ENCODE data around the gene STK33.

STK33 gene

DNA sequence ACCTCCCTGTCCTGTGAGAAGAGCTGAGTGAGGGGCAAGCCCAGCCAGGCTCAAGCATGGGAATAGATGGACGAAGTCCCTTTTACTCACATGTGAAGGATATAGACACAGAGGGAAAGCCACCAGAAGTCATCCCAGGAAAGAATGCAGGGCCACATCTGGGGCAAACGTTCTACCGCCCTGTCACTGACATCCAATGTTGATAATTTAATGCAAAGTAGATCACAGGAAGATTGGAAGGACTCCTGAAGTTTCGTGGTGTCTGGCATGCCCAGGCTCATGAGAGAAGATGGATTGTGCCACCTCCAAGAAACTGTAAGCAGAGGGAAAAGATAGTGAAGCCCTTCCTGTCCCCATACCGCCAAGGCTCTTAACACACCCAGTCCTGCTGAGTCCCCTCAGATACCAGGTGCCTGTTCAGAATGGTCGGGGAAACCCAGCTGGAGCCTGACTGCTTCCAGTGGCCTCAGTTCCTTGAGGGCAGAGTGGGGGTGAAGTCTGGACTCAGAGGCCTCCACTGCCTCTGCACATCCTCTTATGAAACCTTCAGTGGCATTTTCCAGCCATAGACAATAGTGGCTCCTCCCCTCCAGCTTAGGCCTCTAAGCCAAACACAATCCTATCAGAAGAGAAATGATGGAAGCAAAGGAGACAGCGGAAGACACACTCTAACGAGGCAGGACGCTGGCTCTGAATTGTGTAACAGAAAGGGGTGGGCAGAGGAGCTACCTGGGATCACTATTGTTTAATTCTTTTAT is 7.5 kb upstream of the STK33 start:
- DNase-seq: no peak

DNA sequence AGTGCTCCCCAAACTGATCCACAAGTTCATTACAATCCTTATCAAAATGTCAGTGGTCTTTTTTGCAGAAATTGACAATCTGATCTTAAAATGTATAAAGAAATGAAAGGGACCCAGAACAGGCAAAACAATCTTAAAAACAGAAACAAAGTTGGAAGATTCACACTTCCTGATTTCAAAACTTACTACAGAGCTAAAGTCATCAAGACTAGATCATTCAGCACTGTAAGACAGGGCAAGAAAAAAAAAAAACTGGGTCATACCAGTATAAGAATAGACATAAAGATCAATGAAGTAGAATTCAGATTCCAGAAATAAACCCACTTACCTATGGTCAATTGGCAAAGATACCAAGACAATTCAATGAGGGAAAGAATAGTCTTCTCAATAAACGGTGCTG is 4.5 kb upstream of the STK33 start:
- no peak for DNase-seq

DNA sequence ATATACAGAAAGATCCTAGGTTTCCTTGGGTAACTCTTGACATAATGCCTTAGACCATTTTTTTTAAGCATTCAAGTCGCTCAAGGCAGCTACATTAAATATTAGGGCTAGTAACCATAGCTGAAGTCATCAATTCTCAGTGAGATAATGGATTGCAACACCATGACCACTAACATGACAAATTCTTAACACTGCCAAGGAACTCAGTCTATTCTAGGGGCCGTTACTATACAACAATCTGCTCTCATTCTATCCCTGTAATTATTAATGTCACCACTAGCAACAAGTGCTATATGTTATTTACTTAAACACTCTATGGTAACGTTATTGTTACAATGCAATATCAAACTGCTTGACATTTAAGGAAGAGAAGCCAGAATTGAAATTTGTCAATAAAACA is 3.2 kb upstream of the STK33 start:
- DNase-seq: no peak

DNA sequence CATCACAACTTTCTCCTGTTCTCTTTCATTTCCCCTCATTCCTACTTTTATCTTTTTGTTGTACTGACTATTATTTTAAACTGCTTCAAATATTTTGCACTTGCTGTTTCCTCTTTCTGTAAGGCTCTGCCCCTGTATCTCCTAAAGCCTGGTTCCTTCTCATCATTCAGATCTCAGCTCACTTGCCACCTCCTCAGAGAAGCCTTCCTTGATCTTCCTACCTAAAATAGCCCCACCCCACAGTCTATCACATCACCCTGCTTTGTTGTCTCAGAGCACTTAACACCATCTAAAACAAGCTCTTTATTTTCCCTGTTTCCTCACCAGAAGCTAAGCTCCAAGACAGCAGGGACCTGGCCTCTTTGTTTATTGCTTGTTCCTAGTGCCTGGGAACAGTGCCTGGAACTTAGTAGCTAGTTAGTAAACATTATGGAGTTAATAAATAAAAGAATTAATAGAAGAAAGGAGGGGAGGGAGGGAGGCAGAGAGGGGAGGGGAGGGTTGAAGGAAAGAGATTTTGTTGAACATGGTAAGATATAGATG is 2.5 kb upstream of the STK33 start:
- no peak for DNase-seq

DNA sequence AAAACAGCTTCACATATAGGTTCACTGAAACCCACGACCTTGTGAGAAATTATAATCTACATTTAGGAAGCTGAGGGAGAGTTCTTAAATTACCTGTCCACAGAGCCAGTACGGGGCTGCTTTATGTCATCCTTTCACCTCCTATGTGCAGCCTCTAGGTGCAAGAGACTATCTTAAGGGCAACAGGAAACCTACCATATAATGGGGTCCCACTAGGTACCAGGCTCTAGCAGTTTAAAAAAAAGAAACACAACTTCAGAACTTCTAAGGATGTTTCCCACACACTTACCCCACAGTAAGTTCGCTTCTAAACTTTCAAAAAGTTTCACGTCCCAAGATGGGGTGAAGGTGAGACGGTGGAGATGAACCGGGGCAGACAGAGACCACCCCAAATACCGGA is 573 bp downstream of the STK33 start:
- no peak for DNase-seq

DNA sequence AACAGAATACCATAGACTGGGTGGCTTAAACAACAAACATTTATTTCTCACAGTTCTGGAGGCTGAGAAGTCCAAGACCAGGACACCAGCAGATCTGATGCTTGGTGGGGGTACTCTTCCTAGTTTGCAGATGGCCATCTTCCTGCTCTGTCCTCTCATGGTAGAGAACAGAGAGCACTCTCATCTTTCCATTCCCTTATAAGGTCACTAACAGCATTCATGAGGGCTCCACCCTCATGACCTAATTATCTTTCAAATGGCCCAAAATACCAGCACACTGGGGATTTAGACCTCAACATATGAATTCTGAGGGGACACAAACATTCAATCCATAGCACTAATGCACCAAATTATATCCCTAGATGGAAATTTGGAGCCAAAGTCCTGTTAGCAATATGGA is 6.1 kb downstream of the STK33 start:
- DNase-seq: no peak

DNA sequence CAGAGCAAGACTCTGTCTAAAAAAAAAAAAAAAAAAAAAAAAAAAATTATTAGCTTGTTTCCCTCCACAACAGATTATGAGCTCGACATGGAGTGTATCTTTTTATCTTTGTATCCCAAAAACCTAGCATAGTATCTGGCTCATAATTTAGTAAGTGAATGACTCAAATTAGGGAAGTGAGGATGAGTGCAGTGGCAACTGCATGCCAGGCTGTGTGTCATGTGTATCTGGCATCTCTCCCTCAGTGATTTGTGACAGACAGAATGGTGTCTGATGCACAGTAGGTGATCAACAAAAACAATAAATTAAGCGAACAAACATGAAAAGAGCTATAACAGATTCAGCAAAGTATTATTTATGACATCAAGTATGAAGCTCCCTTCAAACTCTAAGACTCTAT is 7.2 kb downstream of the STK33 start:
- no peak for DNase-seq

DNA sequence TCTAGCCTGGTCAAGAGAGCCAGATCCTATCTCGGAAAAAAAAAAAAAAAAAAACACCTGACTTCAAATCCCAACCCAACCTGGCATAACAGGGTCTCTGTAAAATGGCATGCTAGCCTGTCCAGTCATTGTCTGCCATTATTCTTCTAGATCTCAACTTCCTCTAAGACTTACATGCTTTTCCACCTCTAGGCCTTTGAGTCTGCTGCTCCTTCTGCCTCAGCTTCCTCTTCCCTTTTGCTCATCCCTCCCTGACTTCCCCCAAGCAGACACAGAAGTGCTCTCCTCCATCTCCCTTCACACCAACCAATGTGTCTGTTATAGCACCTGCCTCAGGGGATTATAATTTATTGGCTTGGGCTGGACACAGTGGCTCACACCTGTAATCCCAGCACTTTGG is 7.8 kb downstream of the STK33 start:
- DNase-seq: no peak

DNA sequence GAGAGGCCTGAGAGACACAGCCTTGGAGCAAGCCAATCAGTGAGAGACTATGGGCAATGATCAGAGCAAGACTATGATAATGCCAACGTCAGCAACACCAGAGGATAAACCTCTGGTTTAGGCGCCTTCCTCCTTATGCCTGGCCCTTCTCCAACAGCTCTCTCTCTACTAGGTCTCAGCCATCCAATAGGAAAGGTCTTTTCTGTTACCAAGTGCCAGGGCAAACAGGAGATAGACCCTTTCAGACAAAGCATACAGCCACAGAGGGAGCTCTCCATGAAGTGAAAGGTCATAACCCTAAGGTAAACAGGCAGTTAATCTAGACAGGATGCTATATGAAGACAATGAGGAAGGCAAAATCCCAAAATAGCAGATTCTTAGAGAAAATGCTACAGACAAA is 9.5 kb downstream of the STK33 start:
- no peak for DNase-seq

DNA sequence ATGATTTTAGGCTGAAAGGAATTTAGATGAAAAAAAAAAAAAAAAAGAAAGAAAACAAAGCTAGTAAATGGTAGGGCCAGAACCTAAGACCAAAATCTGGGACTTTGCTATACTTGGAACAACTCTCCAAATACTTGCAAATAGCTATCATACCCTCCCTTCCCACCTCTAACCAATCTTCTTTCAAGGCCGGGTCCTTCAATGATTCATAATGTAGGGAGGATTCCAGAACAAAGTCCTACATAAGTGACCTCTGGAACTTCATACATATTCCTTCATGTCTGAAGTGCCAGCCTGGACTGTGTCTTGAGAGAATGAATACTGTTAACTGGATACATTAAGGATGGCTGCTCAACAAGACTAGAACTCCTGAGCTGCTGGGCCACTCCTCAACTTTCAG is 9.9 kb downstream of the STK33 start:
- no peak for DNase-seq

DNA sequence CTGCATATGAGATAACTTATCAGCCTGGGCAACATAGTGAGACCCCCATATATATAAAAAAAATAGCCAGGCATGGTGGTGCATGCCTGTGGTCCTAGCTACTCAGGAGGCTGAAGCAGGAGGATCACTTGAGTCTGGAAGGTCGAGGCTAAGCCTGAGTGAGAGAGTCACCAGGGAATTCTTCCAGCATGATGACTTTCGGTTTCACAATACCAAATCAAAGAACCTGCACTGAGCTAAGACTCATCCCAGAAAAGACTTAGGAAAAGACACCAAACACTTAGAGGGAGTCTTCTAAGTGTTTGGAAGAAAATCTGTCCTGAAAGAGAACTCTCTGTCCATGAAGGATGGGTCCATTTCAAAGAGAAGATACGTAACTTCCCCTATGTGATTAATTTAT is 12.7 kb downstream of the STK33 start:
- no peak for DNase-seq

DNA sequence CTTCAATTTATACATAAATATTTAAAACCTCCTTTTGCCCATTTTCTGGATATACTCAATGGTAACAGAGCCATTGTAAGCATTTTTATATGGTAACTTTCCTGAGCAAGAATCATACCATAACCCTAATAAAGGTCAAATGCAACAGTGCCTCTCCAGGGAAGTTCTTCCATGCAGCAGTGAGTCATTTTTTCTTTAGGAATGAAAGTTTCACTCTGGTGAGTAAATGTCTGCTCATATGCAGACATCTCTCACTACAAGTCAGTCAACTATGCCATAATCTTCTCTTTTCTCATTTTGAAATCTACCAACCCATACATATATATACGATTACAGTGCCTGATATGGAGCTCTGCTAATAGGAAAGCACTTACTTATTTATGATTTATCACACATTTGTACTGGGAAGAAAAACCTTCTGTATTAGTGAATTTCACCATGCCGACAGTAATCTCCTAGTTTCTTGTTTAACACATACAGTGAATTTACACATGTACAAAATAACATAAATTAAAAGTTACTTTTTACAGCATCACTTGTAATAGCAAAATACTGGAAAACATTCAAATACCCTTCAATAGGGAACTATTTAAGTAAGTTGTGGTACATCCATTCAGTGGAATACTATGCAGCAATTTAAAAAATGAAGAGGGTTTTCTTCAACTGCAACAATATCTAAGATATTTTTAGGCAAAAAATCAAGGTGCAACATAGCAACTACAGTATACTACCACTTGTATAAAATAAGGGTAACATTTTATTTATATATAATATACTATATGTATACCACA is 16.0 kb downstream of the STK33 start:
- DNase-seq: no peak

DNA sequence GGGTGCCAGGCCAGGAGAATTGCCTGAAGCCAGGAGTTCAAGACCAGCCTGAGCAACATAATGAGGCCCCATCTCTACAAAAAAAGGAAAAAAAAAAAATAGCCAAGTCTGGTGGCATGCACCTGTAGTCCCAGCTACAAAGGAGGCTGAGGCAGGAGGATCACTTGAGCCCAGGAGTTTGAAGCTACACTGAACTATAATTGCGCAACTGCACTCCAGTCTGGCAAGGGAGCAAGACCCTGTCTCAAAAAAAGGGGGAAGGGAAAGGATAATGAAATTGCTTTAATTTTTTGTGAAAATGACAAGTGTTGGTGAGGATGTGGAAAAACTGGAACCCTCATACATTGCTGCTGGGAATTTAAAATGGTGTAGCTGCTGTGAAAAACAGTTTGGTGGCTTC is 19.2 kb downstream of the STK33 start:
- DNase-seq: no peak

DNA sequence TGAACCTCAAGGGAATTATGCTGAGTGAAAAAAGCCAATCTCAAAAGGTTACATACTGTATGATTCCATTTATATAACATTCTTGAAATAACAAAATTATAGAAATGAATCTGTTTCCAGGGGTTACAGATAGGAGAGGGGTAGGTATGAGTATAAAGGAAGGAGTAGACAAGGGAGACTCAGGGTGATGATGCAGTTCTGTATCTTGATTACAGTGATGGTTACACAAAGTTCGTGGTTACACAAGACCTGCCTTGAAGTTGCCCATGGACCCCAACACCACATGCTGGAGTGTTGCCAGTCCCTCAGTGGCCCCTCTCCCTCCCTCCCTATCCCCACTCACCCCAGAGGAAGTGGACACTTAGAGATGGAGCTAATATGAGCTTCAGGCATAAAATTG is 20.3 kb downstream of the STK33 start:
- no peak for DNase-seq

DNA sequence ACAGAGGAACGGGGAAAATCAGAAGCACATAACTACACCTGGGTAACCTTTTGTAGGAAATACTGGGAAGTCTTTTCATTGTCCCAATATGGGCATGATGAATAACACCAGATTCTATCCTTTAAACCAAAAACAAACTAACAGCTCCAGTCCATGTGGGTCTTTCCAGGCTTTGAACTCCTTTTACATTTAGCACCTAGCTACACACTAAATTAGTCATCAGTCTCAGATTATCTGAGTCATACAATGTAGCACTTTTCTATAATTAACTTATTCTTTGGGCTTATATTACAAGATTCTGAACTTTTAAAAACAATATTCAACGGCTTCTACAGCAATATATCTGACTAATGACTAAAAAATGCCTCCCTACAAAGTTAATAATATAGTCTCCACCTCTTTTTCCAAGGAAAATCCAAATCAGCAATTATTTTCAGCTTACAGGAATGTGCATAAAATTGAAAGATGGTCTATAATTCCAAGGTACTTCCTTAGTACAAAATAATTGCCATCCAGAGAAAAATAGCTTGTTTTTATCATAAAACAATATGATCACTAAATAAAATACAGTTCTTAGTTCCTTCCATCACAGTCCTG is 26.3 kb downstream of the STK33 start:
- DNase-seq: no peak

DNA sequence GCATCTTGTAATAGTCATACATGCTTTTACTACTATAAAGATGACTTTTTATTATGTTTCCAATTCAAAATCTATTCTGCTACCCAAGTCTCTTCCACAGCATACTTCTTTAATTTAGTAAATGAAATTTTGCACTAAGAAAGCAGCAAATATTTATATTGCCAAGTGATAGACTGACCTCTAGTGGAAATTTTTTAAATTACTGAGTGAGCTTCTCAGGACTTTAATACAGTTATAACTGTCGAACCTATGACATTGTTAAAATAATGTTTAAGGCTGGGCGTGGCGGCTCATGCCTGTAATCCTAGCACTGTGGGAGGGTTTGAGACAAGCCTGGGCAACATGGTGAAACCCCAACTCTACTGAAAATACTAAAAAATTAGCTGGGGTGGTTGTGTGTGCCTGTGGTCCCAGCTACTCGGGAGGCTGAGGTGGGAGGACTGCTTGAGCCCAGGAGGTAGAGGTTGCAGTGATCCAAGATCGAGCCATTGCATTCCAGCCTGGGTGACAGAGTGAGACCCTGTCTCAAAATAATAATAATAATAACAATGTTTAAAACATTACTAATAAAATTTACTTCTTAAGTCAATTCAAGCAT is 27.3 kb downstream of the STK33 start:
- DNase-seq: no peak

DNA sequence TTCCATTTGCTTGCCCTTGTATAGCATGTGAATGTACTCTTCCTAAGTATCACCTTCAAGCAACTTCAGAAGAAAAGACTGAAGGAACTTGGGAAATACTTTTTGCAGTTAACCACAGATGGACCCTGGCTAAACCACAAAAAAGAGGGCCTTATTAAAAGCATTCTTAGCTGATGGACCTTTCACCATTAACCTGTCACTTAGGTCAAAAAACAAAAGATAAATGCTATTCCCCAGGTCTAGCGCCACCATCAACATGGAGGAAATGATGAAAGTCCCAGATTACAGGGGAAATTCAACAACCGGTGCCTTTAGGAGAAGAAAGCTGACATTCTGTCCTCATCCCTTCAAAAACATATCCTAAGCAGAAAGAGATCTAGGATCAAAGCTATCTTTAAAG is 29.5 kb downstream of the STK33 start:
- DNase-seq: no peak

DNA sequence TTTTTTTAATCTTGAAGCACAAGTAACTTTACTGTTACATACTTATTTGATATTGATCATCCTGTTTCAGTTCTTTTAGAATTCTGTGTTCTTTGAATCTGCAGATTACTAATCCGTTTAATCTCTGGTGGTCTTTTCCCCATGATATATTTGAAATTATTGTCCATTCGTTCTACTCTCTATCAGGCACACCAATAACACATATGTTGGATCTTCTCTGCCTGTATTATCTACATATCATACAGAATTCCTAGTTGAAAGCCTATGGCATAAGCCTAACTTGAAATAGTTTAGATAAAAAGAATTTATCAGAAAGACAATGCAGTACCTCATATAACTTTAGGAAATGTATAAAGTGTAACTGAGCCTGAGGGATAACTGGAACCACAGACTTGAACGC is 32.6 kb downstream of the STK33 start:
- no peak for DNase-seq

DNA sequence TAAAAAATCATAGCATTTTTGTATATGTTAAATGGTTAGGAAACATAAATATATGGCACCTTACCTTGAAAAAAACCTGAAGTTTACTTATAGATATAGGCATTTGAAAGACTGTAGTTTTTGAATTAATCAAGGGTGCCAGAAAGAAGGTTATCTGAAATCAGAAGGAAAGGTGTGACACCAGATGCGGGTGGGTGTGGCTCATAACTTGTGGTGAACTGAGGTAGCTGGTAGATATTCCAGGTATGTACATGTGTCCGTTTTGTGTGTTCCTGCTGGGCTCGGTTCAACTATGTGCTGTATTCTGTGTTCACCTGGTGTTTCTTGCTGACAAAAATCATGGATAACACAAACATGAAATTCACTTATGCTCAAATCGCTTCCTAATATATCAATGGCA is 35.6 kb downstream of the STK33 start:
- no peak for DNase-seq

DNA sequence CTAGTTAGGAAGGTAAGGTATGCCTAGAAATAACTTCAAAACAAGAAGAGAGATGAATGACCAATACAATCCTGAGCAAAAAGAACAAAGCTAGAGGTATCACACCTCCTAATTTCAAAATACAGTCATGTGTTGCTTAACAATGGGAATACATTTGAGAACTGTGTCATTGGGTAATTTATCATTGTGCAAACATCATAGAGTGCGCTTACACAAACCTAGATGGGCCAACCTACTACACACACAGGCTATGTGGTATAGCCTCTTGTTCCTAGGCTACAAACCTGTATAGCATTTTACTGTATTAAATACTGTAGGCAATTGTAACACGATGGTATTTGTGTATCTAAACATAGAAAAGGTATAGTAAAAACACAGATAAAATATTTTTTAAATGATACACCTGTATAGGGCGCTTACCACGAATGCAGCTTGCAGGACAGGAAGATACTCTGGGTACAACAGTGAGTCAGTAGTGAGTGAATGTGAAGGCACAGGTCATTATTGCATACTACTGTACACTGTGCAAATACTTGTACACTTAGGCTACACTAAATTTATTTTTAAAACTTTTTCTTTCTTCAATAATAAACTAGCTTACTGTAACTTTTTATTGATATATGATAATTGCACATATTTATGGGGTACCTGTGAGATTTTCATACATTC is 48.2 kb downstream of the STK33 start:
- DNase-seq: no peak

DNA sequence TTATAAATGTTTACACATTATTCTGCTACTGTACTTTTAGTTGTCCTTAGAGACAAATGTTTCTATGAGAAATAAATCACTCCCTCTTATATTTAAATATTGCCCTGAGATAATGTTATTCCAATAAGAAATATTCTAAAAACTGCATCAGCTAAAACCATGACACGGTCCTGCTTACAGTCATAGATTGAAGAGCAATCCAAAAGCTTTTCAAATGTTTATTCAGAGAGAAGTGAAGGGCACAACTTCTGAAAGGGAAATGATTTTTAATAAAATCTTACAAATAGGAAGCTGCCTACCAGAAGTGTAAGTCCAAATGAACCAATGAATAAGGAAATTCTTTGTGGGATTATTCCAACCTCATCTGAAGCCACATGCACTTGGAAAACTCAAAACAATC is 49.2 kb downstream of the STK33 start:
- DNase-seq: no peak

DNA sequence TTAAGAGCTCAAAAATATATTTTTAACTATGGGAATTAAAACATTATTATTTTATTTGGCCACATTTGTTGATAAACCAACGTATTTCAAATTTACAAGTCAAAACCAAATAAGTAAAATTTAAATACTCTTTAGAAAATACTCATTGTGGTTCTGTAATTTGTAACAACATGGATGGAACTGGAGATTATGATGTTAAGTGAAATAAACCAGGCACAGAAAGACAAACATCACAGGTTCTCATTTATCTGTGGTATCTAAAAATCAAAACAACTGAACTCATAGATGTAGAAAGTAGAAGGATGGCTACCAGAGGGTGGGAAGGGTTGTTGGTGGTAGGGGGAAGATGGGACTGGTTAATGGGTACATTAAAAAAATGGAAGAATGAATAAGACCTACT is 50.8 kb downstream of the STK33 start:
- no peak for DNase-seq

DNA sequence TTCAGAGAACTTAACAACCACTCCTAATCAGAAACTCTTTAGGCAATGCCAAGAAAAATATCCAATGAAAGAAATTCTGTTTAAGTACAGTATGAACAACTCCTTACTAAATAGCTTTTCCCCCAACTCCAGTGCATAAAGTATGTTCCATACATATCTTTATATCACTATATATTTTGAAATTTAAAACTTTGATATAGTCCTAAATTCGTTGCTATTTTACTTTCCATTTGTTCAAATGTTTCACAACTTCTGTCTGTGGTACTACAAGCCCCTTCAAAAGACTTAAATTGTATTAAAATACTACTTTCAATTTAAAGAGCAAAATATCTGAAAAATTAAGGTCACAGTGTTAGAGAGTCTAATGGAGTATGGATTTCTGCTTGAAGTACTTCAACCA is 52.6 kb downstream of the STK33 start:
- no peak for DNase-seq
